ENCODE results near the gene ZPLD1.

- TF ChIP-seq POLR2A (IDR thresholded peaks at IDR 0.05): no peak
- no peak for TF ChIP-seq CTCF (IDR thresholded peaks at IDR 0.05)
Measured at GRCh38 chr3:102391491-102391890, 43.3 kb upstream of the ZPLD1 start.

Measured in Peyer's patch (tissue), 4 donors.